GM19328 (cell line): ENCODE results near the gene KIF5C.

Experiments
- ATAC-seq: cut with Tn5 transposase; IDR thresholded peaks from one replicate; pipeline ENCODE4 v1.9.1; 2021; ENCODE audit warnings: mild to moderate bottlenecking, moderate library complexity; ENCODE audit not compliant: unreplicated experiment

The KIF5C gene

DNA sequence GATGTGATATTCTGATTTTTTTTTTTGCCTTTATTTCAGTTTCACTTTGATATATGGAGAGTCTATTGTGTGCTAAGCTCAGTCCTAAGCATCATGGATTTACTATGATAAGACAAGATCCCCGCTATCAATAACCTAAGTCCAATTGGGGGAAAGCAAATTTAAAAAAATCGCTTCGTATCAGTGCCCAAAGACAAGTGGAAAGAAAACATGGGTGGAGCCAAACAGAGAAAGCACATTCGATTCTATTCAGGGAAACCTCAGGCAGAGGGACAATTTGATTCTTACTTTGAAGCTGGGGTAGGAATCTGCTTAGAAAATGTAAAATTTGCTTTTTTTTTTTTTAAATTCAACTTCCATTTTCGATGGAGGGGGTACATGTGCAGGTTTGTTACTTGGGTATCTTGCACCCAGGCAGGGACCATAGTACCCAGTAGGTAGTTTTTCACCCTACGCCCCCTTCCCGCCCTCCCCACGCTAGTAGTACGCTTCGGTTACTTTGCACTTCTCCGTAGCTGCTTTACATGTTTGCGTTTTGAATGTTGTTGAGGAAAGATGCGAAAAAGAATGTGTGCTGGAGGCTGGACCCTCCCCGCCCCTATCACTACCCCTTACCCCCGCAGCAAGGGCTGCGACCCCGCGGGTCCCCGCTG is 12.4 kb downstream of the KIF5C start:
- ATAC-seq: no peak

- ATAC-seq: no peak
Measured at GRCh38 chr2:148888003-148888501, 13.0 kb downstream of the KIF5C start.

DNA sequence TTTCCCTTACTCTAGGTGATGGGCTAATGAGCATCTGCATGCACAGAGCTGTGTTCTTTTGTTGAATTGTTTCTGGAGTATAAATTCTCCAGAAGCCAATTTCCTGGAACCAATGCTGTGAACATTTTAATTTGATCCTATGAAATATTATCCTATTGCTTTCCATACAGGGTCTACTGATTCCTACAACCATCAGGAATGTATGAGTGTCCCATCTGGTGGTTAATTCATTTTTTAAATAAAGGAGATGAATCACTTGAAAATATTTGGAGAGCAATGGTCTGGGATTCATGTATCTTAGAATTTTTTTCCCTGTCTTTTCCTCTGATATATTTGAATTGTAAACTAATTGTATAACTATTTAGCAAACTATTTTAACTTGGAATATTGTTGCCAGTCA is 14.0 kb downstream of the KIF5C start:
- ATAC-seq: no peak

- no peak for ATAC-seq
Measured at GRCh38 chr2:148893906-148894305, 18.9 kb downstream of the KIF5C start.

DNA sequence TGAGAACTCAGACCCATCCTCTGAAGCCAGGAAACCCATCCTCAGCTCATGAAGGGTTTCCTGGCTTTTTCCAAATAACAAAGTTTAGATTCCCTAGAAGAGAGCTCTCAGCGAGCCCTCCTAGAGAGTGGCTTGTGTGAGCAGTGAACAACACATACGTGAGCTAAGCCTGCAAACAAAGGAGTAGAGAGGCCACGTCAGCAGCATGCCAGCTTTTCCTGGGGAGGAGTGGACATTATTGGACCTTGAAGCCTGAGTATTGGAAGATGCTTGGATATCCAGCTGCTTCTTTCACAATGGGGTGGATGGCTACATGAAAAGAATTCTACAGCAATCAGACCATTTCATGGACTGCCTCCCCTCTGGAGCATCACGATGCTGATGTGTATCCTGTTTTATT is 21.1 kb downstream of the KIF5C start:
- ATAC-seq: no peak

DNA sequence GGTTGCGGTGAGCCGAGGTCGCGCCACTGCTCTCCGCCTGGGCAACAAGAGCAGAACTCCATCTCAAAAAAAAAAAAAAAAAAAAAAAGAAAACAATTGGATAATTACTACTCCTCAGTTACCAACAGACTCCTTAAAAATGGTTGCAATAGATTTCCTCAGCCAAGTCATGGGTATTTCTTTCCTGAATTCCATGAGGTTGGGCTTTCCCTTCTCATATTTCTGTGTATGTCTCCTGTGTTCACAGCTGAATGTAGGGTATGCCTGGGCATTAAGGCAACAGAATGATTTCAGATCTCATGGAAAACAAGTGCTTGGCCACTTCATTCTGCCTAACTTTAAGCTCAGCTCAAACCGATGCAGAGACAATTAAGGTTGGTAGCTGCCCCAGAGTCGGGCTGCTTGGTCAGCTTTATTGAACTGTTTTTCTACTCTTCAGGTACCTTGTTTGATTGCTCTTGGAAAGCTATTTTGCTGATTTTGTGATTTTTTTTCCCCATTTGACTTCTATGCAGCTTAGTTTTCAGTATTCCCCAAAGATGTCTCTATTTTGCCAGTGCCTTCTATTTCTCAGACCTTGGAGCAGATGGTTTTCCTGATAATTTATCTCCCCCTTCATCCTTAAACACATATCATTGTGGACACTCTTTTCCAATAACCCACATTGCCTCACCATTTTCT is 24.8 kb downstream of the KIF5C start:
- ATAC-seq: no peak

DNA sequence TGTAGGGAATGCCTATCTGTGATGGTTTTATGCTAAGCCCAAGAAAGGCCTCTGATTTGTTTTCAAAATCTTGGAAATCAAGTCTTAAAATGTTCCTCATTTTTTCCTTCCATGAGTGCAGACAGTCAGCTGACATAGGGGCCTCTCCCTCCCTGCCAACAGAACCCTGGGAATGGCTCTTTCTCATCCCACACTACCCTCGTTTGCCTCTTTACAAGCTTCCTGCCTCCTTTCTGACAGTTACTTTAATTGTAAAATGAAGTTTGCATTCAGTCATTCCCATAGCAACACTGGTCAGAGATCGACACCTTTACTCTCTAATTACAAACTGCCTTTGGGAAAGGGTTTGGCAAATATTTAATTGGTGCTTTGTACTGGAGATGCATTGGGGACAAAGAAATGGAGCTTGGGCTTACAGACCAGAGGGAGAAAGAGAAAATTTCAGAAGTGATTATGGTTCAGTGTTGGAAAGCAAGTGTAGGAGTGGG is 25.4 kb downstream of the KIF5C start:
- ATAC-seq: no peak

- no peak for ATAC-seq
Measured at GRCh38 chr2:148901142-148901541, 26.1 kb downstream of the KIF5C start.

GRCh38 chr2:148902798-148903197 is 27.8 kb downstream of the KIF5C start:
- no peak for ATAC-seq

DNA sequence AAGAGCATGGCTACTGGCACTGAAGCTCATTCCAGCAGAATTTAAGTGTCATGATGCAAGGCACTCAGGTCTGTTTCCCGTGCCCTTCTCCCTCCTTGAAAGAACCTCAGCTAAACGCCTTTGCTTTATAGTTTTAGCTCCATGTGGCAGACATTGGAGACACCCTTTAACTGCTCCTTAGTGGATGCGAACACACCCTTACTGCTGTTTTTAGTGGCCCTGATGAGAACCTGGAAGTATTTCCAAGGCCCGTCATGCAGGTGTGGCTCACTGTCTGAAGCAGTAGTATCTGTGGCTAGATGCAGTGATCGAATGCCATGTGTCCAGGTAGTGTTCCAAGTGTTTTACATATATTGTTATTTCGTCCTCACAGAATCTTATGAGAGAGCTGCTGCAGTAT is 28.3 kb downstream of the KIF5C start:
- no peak for ATAC-seq

DNA sequence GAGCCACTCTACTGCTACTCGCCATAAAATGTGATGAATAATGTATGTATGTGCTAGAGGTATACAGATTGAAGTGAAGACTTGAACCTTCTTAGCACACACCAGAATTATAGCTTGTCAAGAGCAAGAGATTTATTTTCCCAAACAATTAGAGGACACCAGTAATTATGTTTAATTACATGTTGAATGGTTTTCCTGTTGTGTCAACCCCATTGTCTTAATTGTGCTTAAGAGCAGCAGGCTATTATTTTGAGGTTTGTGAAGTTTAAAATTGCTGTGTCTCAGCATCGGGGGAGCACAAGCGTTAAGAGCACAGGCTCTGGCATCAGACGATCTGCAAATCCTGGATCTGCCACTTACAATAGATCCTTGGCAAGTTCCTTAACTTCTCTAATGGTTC is 29.0 kb downstream of the KIF5C start:
- ATAC-seq: no peak

GRCh38 chr2:148906124-148906523 is 31.1 kb downstream of the KIF5C start:
- ATAC-seq: no peak

DNA sequence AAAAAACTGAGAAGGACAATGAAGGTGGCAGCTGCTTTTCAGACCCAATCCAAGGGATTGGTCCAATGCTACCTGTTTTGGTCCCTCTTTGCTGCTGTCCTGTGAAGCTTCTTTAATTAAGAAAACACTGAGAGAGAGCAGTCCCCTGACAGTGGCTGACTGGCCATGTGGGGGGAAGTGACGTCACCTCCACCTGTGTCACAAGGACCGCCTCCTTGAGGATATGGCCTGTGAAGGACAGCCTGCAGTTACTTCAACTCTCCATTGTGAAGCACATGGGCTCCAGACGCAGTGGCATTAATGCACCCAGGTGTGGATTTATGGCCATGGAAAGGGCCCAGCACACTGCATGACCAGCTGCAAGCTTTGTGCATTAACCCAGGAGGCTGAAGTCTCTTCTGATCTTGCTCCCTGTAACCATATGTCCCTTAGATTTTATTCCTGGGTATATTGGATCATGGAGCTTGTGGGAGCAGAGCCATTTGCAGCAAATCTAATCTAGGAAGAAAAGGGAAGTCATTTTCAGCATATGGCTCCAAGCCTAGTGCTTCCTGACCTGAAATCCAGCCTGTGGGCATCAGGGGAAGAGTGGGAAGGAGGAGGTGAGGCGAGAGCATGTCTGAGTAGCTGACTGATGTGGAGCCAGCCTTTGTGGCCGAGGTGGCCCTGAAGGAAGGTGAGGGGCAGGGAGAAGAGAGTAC is 32.2 kb downstream of the KIF5C start:
- ATAC-seq: no peak

DNA sequence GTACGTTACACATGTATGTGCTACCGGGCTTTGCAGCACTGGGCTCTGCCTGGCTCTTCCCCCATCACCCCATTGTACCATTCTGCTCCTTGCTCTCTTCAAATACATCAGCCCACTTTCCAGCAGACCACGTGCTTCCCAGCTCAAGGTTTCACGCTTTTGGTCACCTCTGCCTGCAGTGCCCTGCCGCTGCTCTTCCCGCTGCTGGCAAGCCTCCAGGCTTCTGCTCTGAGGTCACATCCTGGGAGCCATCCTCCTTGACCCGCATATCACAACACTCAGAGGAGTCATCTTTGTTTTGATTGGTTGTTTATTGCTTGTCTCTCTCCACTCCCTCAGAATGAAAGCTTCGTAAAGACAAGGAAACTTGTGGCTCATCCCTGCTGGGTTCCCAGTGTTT is 34.1 kb downstream of the KIF5C start:
- ATAC-seq: no peak

GRCh38 chr2:148913061-148913460 is 38.0 kb downstream of the KIF5C start:
- no peak for ATAC-seq

- no peak for ATAC-seq
Measured at GRCh38 chr2:148913492-148913891, 38.5 kb downstream of the KIF5C start.

DNA sequence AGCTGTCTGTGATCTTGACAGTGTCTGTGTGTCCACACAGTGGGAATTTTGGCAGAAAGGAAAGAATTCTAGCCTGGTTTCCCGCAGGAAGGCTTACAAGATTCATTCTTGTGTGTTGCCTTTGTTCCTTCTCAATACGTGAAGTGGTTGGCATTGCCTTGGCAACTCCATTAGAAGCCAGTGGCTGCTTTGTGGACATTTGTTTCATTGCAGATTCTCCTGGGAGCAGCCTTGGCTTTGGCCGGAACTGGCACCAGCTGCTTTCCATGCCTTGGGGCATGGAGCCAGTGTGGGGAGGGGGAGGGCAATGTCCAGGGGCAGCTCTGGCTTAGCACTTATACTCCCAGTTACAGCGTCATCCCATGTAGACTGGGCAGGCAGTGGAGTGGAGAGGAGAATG is 39.4 kb downstream of the KIF5C start:
- ATAC-seq: no peak

DNA sequence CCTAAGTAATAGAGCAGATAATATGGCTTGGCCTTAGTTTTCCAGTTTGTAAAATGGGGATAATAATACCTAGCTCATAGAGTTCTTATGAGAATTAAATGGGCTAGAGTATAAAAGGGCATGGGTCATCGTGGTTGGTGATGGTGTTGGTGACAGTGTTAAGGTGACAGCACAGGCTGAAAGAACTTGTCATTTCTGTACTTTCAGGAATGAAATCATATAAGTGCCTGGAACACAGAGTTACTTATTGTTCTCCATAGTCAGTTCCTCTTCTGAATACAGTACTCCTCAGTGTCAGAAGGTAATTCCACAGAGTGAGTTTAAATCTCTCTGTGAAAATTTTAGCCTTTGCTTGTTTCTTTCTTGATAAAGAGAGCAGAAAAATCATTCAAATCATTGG is 42.4 kb downstream of the KIF5C start:
- ATAC-seq: no peak

DNA sequence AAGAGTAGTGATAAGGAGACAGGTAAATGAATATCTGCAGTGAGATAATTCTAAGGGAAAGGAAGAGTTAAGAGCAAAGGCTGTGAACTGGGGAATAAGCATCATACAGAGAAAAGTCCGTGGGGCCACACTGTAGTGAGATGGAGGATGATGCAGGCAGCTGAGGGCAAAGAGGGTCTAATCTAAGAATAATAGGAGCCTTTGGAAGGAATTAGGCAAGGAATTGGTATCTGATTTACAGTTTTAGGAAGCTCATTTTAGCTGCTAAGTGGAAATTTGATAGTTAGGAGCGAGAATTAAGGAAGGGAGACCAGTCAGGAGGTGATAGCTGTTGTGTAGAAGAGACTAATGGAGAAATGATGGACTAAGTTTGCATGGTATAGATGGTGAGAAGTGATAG is 43.5 kb downstream of the KIF5C start:
- ATAC-seq: no peak

DNA sequence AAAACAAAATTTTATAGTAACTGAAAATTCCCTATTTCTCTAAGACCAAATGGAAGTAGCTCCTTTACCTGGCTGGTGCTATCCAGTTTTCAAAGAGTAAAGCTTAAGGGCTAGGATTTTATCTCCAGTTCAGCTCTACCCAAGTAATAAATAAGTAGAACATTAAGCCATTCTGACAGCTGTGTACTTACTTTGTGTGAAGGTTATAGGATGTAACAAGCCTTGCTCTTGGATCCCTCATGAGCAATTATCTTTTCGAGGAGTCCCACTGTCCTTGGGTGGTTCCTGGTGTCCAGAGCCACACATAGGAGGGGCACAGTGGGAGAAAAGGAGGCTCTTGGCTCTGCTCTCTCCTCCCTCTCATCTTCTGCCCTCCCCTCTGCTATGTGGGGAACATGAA is 45.5 kb downstream of the KIF5C start:
- ATAC-seq: no peak

DNA sequence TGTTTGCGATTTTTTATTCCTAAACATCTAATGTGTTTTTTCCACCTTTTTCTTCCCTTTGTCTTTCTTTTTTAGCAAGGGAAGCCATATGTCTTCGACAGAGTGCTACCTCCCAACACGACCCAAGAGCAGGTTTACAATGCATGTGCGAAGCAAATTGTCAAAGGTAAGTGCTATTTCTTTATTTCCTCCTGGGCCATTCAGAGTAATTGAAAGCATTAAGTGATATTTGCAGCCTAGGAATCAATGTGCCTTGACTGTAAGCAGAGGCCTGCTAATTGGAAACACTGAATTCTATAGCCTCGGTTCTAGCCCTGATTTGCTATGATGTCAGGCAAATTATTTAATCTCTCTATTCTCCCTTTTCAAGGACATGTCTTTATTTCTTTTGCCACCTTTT is 47.0 kb downstream of the KIF5C start:
- ATAC-seq: no peak
